ENCODE data around the gene DIO3.

DNA sequence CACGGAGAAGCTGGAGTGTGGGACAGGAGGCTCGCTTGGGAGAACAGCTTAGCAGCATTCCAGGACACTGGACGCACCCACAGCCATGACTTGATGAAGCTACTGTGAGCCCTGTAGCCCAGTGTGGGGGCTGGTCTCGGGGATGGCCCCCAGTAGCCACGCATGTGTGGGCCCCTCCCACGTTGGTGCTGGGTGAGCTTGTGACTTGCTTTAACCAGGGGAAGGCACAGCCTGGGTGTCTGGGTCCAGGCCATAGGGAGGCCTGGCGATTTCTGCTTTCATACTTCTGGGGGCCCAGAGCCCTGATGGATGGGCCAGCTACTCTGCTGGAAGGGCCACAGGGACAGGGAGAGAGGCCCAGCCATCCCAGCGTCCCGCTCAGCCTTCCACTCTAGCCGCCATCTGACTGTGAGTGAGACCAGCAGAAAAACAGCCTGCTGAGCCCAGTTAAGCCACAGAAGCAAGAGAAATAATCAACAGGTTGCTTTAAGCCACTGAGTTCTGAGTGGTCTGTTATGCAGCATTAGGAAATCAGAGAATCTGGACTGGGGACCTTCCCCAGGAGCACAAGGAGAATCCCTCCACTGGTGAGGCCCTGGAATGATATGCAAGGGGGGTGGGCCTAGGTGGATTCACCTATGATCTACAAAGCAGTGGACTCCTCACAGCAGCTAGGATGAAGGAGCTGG, 16.1 kb downstream of the DIO3 start:
- TF ChIP-seq, protein P1, sequence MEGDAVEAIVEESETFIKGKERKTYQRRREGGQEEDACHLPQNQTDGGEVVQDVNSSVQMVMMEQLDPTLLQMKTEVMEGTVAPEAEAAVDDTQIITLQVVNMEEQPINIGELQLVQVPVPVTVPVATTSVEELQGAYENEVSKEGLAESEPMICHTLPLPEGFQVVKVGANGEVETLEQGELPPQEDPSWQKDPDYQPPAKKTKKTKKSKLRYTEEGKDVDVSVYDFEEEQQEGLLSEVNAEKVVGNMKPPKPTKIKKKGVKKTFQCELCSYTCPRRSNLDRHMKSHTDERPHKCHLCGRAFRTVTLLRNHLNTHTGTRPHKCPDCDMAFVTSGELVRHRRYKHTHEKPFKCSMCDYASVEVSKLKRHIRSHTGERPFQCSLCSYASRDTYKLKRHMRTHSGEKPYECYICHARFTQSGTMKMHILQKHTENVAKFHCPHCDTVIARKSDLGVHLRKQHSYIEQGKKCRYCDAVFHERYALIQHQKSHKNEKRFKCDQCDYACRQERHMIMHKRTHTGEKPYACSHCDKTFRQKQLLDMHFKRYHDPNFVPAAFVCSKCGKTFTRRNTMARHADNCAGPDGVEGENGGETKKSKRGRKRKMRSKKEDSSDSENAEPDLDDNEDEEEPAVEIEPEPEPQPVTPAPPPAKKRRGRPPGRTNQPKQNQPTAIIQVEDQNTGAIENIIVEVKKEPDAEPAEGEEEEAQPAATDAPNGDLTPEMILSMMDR (conservative IDR thresholded peaks at IDR 0.05; ENCODE audit: low read depth, low read length), result no peak
- no peak for TF ChIP-seq EZH2 (IDR thresholded peaks at IDR 0.05; ENCODE audit: low read length, unreplicated experiment)
